ENCODE data around the gene CHST13.

CHST13 gene

DNA sequence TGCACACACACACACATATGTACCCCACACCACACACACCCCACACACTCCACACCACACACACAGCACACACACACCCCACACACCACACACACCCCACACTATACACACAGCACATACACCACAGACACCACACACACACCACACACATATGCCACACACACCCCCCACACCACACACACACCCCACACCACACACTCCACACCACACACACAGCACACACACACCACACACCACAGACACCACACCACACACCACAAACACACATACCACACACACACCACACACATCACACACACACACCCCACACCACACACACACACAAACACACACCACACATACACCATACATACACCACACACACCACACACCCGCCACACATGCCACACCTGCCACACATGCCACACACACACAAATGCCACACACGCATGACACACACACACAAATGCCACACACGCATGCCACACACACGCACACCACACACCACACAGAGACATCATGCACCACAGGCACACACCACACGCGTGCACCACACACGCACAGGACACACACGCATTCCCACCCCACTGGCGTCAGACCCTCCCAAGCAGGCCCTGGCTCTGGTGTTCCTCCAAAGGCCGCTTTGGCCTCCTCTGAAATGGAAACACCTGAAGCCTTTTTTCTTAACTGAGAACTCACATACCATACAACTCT, 15.7 kb downstream of the CHST13 start:
- TF ChIP-seq, protein P1, sequence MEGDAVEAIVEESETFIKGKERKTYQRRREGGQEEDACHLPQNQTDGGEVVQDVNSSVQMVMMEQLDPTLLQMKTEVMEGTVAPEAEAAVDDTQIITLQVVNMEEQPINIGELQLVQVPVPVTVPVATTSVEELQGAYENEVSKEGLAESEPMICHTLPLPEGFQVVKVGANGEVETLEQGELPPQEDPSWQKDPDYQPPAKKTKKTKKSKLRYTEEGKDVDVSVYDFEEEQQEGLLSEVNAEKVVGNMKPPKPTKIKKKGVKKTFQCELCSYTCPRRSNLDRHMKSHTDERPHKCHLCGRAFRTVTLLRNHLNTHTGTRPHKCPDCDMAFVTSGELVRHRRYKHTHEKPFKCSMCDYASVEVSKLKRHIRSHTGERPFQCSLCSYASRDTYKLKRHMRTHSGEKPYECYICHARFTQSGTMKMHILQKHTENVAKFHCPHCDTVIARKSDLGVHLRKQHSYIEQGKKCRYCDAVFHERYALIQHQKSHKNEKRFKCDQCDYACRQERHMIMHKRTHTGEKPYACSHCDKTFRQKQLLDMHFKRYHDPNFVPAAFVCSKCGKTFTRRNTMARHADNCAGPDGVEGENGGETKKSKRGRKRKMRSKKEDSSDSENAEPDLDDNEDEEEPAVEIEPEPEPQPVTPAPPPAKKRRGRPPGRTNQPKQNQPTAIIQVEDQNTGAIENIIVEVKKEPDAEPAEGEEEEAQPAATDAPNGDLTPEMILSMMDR (IDR thresholded peaks at IDR 0.05; ENCODE audit: low read depth, low read length, missing control alignments) = no peak
- H3K4me3 ChIP-seq (replicated peaks; ENCODE audit: low read depth, low read length) = no peak overlapping the region
- no peak for DNase-seq (ENCODE audit: extremely low read depth, low read depth)

DNA sequence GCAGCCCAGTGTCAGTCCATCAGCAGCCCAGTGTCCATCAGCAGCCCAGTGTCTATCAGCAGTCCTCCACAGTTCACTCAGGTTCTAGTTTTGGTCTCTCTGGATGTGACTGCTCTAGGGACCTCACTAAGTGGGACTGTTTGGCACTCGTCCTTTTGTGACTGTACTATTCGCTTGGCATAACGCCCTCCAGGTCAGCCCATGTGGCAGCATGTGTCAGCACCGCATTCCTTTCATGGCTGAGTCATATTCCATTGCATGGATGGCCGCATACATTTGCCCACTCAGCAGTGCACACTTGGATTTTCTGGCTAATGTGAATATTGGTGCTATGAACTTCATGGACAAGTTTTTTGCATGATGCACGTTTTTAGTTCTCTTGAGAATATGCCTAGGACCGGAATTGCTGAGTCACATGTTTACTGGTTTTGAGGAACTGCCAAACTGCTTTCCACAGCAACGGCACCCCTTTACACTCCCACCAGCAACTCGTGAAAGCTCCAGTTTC, 16.4 kb downstream of the CHST13 start:
- H3K4me3 ChIP-seq (replicated peaks; ENCODE audit: low read depth, low read length) = no peak overlapping the region
- TF ChIP-seq, protein P1 (IDR thresholded peaks at IDR 0.05; ENCODE audit: low read depth, low read length, missing control alignments) = no peak
- DNase-seq (ENCODE audit: extremely low read depth, low read depth) = peak; percentile 84

DNA sequence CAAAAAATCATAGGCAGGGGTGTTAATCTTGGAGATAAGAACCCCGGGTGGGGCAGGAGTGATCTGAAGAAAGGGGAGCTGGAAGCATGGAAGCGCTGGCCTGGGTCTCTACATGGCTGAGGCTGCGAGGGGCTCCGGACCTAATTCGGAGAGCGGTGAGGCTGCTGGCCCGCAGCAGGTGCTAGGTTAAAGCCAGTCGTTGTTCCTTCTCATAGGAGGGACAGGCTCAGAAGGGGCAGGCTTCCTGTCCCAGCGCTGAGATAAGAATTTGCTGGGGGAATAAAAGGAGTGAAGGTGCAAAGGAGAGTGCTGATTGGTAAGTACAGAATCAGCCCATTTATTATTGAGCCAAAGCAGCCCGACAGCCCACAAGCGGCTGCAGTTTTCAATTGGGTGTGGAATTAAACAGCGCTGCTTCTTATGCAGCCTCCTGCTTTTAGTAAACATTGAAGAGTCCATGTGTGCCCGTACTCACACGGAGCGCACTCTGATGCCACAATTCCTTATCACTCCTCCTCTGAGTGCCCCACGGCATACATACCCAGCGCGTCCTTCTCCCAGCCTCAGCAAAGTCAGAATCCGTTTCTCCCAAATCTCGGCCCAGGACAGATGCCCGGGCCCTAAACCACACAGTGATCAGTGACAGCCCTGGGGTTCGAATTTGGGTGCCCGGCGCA, 17.1 kb downstream of the CHST13 start:
- TF ChIP-seq, protein P1 (IDR thresholded peaks at IDR 0.05; ENCODE audit: low read depth, low read length, missing control alignments) = no peak
- no peak for DNase-seq (ENCODE audit: extremely low read depth, low read depth)
- H3K4me3 ChIP-seq (replicated peaks; ENCODE audit: low read depth, low read length) = no peak overlapping the region

DNA sequence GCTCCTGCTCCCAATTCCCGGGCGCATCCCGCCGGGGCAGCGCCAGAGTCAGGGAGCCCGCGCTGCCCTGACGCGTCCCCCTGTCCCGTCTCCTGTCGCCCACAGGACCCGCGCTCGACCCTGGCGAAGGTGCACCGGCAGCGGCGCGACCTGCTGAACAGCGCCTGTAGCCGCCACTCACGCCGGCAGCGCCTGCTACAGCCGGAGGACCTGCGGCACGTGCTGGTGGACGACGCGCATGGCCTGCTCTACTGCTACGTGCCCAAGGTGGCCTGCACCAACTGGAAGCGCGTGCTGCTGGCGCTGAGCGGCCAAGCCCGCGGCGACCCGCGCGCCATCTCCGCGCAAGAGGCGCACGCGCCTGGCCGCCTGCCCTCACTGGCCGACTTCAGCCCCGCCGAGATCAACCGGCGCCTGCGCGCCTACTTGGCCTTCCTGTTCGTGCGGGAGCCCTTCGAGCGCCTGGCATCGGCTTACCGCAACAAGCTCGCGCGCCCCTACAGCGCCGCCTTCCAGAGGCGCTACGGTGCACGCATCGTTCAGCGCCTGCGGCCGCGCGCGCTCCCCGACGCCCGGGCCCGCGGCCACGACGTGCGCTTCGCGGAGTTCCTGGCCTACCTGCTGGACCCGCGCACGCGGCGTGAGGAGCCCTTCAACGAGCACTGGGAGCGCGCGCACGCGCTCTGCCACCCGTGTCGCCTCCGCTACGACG, 17.8 kb downstream of the CHST13 start:
- DNase-seq (ENCODE audit: extremely low read depth, low read depth) = no peak
- TF ChIP-seq, protein P1 (IDR thresholded peaks at IDR 0.05; ENCODE audit: low read depth, low read length, missing control alignments) = no peak
- H3K4me3 ChIP-seq (replicated peaks; ENCODE audit: low read depth, low read length) = no peak overlapping the region

DNA sequence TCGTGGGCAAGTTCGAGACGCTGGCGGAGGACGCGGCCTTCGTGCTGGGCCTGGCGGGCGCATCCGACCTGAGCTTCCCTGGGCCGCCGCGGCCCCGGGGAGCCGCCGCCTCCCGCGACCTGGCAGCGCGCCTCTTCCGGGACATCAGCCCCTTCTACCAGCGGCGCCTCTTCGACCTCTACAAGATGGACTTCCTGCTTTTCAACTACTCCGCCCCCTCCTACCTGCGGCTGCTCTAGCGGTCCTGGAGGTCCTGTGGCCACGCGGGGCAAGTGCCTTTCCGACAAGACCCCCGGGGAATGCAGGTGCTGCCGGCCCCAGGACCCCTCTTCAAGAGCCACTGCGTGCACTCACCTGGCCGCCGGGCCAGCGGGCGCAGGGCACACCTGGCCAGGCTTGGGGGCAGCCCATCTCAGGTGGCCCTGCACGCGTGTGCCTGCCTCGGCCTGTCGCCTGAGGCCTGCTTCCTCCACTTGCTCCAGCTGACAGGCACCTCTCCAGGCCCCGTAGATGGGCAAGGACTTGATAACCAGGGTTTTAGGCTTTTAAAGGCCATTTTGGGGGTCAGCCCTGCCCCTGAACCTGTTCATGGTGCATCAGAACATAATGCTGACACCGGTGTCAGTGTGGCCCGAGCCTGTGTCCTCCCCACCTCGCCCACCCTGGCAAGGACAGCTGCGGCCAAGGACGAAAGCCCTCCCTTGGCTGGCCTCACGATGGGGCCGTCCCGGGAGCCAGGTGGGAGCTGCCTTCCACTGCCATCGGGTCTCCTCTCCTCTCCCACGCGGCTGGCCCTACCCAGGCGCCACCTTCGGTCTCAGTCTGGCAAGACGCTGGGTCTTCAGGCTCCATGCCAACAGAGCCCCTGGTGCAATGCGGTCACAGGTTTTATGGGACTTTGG, 18.6 kb downstream of the CHST13 start:
- H3K4me3 ChIP-seq (replicated peaks; ENCODE audit: low read depth, low read length) = no peak overlapping the region
- TF ChIP-seq, protein P1 (IDR thresholded peaks at IDR 0.05; ENCODE audit: low read depth, low read length, missing control alignments) = no peak
- DNase-seq (ENCODE audit: extremely low read depth, low read depth) = no peak

DNA sequence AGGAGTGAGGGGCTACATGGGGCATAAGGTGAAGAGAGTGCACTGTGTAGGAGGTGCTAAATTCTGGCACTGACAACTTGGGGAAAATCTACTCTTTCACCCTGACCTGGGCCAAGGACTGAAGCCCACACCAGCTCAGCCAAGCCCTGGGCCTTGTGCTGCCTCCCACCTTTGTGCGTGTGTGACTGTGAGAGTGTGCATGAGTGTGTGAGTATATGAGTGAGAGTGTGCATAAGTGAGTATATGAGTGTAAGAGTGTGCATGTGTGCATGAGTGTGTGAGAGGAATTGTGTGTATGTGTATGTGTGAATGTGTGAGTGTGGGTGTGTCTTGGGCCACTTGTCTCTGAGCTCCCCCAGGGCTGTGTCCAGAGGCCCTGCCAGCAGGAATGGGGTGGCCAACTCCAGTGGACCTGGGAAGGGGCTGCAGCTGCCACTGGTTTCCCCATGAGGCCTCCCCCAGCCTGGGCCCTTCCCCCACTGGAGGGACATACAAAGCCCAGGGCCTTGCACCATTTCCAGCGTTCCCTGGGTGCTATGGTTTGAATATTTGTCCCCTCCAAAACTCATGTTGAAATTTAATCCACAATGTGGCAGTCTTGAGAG, 19.6 kb downstream of the CHST13 start:
- no peak for DNase-seq (ENCODE audit: extremely low read depth, low read depth)
- TF ChIP-seq, protein P1 (IDR thresholded peaks at IDR 0.05; ENCODE audit: low read depth, low read length, missing control alignments) = no peak
- no peak overlapping the region for H3K4me3 ChIP-seq (replicated peaks; ENCODE audit: low read depth, low read length)

Data from HFF-Myc (cell line).